GM21528 (cell line): ENCODE data around the gene SIVA1.

Experiments
- ATAC-seq: cut with Tn5 transposase; IDR thresholded peaks from one replicate; pipeline ENCODE4 v1.9.1; 2021; ENCODE audit warnings: mild to moderate bottlenecking, moderate library complexity; ENCODE audit not compliant: unreplicated experiment, low FRiP score

Gene SIVA1

DNA sequence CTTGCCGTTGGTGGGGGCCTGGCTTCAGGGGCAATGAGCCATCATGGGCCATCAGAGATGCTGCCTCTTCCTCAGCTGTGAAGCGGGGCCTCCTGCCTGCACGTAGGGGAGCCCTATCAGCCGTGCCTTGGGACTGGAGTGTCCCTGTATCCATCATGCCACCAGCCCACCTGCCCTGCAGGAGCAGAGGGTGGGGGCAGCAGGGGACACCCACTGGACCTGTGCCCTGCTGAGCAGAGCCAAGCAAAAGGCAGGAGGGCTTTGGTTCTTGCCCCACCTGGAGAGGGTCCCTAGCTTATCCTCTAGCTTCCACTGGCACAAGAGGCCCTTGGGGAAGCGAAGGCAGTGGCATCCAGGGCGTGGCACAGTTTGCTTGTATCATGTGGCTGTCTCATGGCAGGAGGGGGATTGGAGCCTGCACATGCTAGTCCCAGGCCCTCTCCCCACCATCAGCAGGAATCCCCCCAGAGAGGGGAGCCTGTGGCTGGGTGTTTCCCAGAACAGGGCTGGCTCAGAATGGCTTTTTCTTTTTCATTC is 18.8 kb upstream of the SIVA1 start:
- no peak for ATAC-seq

DNA sequence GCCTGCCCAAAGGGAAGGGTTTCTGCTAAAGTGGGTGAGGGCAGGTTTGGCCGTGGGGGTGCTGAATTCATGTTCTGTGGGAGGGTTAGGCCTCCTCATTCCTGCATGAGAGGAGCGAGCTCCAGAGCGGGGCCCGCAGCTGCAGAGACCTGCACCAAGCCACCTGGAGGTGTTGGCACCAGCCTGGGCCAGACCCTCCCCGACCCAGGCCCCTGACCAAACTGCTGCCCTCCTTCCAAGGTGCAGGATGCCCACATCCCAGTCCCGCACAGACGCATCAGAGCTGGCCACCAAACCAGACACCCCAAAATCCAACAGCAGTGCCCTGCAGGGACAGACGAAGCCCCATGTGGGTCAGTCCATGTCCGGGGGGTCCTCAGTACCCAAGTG is 18.4 kb upstream of the SIVA1 start:
- no peak for ATAC-seq

DNA sequence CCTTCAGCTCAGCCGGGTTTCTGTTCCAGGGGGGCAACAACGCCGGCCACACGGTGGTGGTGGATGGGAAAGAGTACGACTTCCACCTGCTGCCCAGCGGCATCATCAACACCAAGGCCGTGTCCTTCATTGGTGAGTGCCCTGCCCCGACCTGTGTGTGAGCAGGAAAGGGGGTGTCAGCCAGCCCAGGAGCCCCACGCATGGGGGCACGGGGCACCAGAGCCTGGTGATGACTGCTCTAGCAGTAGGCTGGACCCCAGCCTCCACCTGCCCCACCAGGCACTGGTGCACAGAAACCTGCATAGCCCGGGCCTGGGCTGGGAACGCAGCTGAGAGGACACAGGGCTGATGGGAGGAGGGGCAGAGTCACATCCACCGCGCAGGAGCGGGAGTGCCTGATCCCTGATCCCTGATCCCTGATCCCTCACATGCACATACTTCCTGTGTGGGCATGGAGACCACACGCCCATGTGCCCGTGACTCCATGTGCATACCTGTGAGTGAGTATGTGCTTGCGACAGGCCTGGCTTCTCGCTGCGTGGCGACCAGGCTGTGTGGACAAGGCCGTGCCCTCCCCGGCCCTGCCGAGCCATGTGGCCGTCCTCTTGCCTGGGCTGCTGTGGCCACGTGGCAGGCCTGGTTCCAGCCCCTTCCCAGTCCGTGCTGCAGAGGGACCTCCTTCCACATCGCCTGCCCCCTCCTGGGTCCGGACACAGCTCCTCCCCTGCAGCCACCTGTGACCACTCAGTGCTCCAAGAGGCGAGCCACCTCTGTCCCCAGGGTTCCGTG is 17.8 kb upstream of the SIVA1 start:
- no peak for ATAC-seq

DNA sequence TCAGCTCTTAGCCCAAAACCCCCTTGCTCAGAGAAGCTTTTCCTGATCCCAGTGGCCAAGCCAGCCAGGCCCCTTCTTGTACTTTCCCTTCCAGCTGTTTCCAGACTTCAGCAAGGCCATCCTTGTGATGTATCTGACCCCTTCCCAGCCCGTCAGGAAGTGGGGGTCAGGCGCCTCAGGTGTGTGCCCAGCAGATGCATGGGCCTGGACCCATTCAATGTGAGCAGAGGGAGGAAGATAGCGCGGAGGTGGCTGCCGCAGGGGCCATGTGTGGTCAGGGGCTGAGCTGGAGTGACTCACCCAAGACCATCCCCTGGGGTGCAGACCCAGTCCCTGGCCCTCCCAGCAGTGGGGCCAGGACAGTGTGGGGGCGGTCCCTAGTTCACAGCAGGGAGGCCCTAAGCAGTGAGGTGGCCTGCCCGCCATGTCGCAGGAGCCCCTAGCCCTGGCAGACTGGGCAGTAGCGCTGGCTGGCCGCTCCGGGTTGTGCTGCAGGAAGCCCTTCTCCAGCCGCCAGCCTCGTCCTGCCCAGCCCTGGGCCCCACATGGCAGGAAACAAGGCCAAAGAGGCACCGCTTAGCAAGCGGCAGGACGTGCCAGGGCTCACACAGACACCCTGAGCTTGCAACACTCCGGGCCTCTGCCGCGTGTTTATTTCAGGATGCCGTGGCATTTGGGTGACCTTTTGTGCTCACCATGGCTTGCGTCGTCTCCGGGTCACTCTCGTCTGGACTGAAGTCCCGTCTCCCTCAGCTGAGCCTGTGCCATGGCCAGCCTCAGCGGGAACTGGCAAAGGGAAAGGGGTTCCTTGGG is 16.9 kb upstream of the SIVA1 start:
- ATAC-seq = no peak

DNA sequence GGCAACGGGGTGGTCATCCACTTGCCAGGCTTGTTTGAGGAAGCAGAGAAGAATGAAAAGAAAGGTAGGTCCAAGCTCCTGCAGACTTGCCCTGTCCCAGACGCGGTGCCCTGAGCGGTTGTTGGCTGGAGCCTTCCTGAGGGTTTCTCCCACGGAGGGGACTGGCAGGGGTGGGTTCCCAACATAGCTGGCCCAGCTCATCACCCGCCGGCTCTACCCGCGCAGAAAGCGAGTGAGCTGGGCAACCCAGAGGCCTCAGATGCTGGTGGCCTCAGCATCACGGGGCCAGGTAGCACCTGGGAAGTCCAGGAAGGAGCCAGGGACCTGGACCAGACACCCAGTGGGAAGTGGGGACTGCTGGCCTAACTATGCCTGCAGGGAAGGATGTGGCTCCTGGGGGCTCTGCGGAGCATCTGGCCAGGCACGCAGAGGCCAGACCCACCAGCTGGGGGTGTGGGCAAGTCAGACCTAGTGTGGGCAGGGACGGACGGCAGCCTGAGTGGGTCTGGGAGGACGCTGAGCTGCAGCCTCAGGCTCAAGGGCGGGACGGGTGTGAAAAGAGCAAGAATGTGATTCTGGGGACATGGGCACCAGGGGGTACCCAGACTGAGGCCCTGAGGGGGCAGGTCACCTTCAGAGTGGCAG is 14.4 kb upstream of the SIVA1 start:
- no peak for ATAC-seq

DNA sequence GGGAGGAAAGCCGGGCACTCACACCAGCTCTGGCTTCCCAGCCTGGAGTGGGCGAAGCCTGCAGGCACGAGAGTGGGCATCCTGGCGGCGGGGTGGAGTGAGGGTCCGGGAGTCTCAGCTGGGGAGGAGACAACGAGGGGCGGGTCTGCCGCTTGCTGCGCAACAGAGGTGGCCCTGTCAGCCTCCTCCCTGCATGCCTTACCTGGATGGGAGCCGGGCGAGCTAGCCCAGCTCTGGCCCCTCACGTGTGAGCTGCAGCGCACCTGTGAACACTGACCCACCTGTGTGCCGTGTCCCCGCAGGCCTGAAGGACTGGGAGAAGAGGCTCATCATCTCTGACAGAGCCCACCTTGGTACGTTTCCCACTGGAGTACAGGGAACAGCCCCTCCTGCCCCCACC is 13.9 kb upstream of the SIVA1 start:
- no peak for ATAC-seq

DNA sequence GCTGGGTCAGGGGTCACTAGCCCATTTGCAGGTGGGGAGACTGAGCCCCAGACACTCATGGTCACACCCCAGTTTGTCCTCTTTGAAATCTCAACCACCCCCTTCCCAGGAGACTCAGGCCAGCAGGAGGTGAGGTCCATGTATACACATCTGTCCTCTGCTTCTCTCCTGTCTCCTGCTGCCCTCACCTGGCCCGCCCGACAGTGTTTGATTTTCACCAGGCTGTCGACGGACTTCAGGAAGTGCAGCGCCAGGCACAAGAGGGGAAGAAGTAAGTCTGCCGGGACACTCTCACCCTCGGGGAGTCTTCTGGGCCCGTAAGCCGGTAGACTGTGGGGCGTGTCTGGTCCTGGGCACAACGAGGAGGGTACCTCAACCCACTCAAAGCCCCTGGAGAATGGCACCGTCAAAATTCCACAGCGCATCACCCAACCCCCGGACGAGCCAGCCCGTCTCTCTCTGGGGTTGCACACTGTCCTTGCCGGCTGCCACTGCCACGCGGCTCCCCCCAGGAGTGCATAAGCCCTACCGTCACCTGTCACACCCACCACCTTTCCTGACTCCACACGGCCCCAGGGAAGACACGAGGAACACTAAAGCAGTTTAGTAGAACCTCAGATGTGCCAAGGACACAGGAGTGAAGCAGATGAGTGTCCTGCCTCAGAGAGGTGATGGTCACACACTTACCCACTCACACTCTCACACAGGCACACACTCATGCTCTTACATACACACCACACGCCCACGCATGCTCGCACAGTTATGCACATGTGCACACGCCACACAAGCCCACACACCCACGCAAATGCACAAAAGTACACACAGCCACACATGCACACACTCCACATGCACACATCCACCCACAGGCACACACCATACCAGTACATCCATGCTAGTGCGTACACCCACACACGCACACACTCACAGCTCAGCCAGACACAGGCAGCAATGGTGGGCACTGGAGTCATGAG is 13.1 kb upstream of the SIVA1 start:
- ATAC-seq = no peak

DNA sequence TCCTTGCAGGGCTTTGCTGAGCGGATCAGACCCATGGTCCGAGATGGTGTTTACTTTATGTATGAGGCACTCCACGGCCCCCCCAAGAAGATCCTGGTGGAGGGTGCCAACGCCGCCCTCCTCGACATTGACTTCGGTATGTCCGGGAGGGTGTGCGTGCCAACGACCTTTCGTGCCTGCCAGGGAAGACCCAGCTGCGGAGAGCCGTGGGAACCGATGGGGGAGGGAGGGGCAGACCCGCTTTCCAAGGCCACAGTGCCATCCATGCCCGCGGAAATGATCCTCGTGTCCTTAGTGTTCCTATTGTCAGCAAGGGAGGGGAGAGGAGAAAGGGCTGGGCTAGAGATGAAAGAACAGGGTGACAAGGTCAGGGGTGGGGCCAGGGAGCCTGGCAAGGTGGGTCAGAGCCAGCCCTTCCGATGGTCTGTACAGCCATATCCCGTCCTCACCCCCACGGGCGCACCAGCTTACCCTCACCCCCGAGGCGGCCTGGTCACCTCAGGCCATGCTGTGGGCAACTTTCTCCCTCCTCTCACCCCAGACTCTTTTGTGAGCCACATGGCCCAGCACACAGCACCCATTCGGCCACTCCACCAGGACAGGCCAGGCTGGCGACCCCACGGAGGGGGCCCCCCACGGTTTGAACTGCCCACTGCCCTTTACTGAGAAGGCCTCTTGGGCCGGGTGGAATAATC is 11.7 kb upstream of the SIVA1 start:
- ATAC-seq = no peak

DNA sequence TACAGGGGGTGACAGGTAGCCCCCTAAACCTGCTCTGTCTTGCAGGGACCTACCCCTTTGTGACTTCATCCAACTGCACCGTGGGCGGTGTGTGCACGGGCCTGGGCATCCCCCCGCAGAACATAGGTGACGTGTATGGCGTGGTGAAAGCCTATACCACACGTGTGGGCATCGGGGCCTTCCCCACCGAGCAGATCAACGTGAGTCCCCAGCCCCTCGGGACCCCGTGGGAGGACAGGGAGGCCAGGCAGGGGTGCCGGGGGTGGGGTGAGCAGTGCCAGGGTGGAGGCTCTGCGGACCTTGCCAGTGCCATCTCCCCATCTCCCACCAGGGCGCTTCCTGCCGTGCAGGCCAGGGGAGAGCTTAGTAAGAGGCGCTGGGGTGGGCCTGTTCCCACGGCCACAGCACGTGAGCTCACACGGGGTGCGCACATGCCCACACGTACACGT is 11.1 kb upstream of the SIVA1 start:
- no peak for ATAC-seq

DNA sequence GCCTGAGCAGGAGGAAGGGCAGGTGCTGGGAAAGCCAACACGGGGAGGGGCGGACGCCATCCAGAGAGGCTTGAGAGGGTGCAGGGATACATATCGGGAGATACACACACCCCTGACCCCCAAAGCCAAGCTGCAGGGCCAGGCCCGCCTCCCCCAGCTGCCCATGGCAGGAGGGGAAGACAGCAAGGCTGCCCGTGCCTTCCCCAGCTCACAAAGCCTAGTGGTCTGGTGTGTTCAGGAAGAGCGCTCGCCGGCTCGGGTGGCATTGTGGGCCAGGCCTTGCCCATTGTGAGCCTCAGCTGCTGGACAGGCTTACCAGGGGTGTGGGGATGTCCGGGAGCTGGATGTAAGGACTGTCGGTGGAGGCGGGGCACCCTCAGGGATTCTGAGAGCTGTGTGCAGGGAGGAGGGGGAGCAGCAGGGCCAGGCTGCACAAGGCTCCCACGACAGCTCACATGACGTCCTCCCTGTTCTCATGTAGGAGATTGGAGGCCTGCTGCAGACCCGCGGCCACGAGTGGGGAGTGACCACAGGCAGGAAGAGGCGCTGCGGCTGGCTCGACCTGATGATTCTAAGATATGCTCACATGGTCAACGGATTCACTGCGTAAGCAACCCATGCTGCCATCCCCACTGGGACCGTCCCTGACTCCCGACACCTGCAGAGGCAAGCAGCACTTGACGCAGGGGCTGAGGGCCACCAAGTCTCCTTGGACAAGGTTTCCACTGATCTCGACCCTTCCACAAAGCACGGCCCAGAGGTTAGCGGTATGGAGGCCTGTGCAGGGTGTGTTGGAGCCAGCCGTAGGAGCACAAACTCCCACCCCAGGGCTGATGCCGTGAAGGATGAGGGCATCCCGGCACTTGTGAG is 10.1 kb upstream of the SIVA1 start:
- no peak for ATAC-seq

DNA sequence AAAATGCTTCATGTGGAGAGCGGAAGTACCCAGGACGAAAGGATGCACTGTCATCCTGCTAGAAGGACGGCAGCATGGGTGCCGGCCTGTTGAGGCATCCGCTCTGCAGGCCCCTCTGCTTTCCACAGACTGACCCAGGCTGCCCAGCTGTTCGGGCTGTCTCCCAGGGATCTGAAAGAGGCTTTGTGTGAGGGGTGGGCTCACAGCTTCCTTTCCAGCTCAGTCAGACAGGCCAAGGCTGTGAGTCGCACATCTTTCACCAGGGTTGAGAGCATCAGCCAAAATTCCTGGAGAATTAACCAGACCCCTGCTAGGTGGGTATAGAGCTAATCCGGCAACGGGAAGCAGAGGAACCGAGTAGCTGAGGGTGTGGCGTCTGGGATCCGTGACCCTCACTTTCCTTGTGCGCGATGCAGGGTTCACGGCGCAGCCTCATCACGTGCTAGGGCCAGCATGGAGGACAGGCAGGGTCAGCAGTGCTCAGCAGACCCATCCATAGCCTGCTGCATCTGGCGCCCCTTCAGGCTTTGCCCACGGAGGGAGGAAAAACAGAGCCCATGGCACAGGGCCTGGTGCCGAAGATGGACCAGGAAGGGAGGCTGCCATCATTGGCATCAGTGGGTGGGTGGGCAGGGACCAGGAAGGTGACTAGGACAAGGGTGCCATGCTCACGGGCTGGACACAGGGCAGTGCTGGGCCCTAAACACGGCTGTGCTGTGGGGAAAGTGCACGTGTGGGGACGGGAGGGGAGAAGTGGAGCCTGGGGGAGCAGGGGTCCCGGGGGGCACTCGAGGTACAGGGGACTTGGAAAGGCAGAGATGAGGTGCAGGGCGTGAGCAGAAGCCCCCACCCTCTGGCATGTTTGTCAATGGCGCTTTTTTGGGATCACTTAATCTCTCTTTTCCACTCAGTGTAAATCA is 9.2 kb upstream of the SIVA1 start:
- no peak for ATAC-seq

DNA sequence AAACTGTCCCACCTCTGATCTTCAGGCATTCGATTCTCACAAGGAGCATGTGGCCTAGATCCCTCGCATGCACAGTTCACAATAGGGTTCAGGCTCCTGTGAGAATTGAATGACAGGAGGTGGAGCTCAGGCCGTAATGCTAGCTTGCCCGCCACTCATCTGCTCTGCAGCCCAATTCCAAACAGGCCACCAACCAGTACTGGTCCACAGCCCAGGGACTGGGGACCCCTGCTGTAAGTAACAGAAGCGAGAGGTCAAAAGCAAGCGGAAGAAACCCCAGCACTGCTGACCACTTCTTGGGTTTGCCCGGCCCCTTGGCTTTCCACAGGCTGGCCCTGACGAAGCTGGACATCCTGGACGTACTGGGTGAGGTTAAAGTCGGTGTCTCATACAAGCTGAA is 8.5 kb upstream of the SIVA1 start:
- no peak for ATAC-seq

DNA sequence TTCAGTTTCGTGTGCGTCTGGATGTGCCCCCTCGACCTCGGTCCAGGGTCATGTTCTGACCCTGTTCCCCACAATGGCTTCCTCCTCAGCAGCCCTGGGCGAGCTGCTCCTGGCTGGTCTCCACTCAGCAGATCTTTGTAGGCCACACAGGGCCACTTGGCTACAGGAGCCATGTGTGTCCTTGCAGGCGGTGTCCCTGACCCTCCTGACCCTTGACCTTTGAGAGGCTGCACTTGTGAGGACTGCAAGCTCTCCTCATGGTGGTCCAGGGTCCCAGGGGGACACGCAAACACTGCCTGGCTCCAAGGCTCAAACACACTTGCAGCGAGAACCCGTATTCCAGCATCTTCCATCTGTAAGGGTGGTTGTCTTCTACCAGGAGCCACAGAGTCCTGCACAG is 7.5 kb upstream of the SIVA1 start:
- no peak for ATAC-seq

DNA sequence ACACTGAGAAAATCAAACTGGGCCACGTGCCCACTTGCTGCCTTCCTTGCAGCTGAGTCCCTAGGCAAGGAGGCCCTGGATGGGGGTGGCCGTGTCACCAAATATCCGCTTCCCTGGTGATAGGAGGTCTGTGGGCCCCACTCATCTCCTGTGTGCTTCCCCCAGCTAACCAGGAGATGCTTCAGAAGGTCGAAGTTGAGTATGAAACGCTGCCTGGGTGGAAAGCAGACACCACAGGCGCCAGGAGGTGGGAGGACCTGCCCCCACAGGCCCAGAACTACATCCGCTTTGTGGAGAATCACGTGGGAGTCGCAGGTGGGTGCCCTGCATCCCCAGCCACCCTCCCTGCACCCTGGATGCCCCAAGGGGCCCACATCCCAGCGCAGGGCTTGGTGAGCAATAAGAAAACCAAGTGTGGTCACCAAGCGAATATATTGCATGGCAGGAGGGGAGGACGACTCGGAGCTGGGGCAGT is 6.8 kb upstream of the SIVA1 start:
- no peak for ATAC-seq

DNA sequence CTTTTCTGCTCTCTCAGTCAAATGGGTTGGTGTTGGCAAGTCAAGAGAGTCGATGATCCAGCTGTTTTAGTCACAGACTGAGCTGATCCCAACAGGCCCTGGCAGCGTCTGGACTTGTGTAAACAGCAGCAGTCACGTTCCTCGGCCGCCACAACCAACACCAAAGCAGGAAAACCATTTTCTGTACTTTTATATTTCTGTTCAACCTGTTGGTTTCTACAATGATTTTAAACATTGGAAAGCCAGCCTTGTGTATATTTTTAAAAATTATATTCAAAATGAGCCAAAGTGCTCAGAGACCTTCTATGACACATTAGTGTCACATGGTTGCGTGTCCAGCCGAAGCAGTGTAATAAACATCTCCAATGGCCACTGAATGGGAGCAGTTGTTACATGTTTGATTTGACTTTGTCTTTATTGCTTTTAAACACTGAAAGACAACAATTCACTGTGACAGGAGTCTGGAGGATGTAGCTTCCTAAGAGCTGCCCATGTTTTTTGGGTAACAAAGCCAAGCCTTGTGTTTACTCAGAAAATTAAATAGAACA is 5.9 kb upstream of the SIVA1 start:
- ATAC-seq = no peak

DNA sequence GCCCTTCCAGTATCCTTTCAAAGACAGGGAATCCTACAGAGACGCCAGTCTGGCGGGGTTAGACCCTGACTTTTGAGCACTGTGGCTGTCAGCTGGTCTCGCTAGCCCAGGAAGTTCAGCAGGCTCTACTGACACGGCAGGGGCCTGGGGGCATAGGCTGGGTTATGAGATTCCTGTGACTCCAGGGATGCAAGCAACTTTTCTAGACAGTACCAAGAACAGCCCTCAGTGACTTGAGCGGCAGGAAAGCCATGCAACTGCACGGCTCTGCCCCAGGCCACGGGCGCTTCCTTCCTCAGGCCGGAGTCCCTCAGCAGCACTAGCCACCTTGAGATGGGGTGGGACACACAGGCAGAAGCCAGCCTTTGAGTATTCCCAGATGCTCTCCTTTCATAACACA is 5.1 kb upstream of the SIVA1 start:
- ATAC-seq = no peak

DNA sequence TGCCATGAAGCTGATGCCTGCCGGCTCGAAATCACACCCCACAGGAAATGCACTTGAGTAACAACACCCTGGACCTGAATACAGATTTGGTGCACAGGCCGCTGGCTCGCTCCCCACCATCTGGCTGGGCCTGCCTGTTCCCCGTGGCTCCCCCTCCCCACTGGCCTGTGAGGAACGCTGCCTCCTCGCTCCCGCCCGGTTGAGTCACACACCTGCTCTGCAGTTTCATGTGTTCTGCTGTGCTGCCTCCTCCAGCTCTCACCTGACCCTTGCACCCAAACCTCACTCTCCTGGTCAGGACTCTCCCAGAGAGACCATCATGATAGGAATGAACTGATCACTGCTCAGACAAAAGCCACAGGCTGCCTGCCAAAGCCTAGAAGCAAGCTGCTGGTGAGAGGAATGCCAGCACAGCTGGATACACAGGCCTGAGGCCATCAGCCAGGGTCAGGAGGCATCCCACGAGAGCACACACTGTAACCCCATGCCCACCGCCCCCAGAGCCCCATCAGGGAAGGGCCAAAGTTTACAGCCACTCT is 3.8 kb upstream of the SIVA1 start:
- ATAC-seq = no peak
